ENCODE data around the gene IL17RE. TPM values are rescaled to one million over a fixed set of nuclear protein-coding genes. Genes with fewer than 3 reads are reported as not detected.

IL17RE gene
- total and polyA plus RNA-seq, 2 of the 13 experiments (the other 11 are each of a cell fraction or from before 2014, with no cell fraction given), result 14.5 to 24.1 TPM

- TF ChIP-seq MXD1 (CRISPR knock-in tag; IDR thresholded peaks at IDR 0.05), result peak; percentile 88
- no peak for TF ChIP-seq ZNF644 (CRISPR knock-in tag; IDR thresholded peaks at IDR 0.05; ENCODE audit: low read depth)
- TF ChIP-seq ISX (CRISPR knock-in tag; conservative IDR thresholded peaks at IDR 0.05), result no peak
- TF ChIP-seq RELA (CRISPR knock-in tag; IDR thresholded peaks at IDR 0.05), result no peak
- peak; percentile 15; the same call in 1 of the 2 replicates for TF ChIP-seq IKZF5 (CRISPR knock-in tag; IDR thresholded peaks at IDR 0.05)
- TF ChIP-seq HNRNPUL1 (IDR thresholded peaks at IDR 0.05; ENCODE audit: low read depth, low read length), result no peak
- TF ChIP-seq SNRNP70 (IDR thresholded peaks at IDR 0.05; ENCODE audit: low read depth, low read length), result no peak
- no peak for TF ChIP-seq ZNF468 (CRISPR knock-in tag; IDR thresholded peaks at IDR 0.05)
- TF ChIP-seq ZBTB8A (CRISPR knock-in tag; IDR thresholded peaks at IDR 0.05; ENCODE audit: borderline replicate concordance, low read depth), result no peak
- 0 out of 2 replicates have a peak, but pooled peaks have one; percentile 12 for TF ChIP-seq STAG1 (CRISPR knock-in tag; IDR thresholded peaks at IDR 0.05)
- peak; percentile 51; the same call in 1 of the 2 replicates for TF ChIP-seq DMAP1 (CRISPR knock-in tag; IDR thresholded peaks at IDR 0.05)
- no peak for TF ChIP-seq ZBTB1 (CRISPR knock-in tag; IDR thresholded peaks at IDR 0.05; ENCODE audit: borderline replicate concordance)
- TF ChIP-seq ZNF343 (CRISPR knock-in tag; IDR thresholded peaks at IDR 0.05), result 0 out of 2 replicates have a peak, but pooled peaks have one; percentile 73
- peak; percentile 61; the same call in 1 of the 2 replicates for TF ChIP-seq TAF1 (CRISPR knock-in tag; IDR thresholded peaks at IDR 0.05)
- no peak for TF ChIP-seq ZNF878 (CRISPR knock-in tag; IDR thresholded peaks at IDR 0.05)
- no peak for TF ChIP-seq KLF16 (CRISPR knock-in tag; IDR thresholded peaks at IDR 0.05)
- 0 out of 2 replicates have a peak, but pooled peaks have one; percentile 30 for TF ChIP-seq RARG (CRISPR knock-in tag; IDR thresholded peaks at IDR 0.05; ENCODE audit: low read depth)
- peak; percentile 68 for TF ChIP-seq ZNF768 (CRISPR knock-in tag; IDR thresholded peaks at IDR 0.05)
- TF ChIP-seq SP1 (IDR thresholded peaks at IDR 0.05), result no peak
- TF ChIP-seq SP1 (CRISPR knock-in tag; IDR thresholded peaks at IDR 0.05), result peak; percentile 31; the same call in 1 of the 2 replicates
- TF ChIP-seq CREB1 (IDR thresholded peaks at IDR 0.05), result no peak
- TF ChIP-seq CREB1 (CRISPR knock-in tag; IDR thresholded peaks at IDR 0.05), result no peak
- peak; percentile 88 for TF ChIP-seq ZFX (CRISPR knock-in tag; IDR thresholded peaks at IDR 0.05; ENCODE audit: low read depth)
- TF ChIP-seq TCF7 (IDR thresholded peaks at IDR 0.05; ENCODE audit: low read depth), result no peak
- TF ChIP-seq ZNF556 (CRISPR knock-in tag; IDR thresholded peaks at IDR 0.05; ENCODE audit: borderline replicate concordance), result no peak; the same call in 1 of the 2 replicates
- no peak for TF ChIP-seq KDM5A (IDR thresholded peaks at IDR 0.05; ENCODE audit: borderline replicate concordance, low read length)
- TF ChIP-seq HNRNPK (IDR thresholded peaks at IDR 0.05; ENCODE audit: low read depth, low read length, poor library complexity, severe bottlenecking), result no peak
- no peak for TF ChIP-seq TBX3 (IDR thresholded peaks at IDR 0.05; ENCODE audit: borderline replicate concordance)
- TF ChIP-seq PHB2 (IDR thresholded peaks at IDR 0.05; ENCODE audit: partially characterized antibody), result no peak
These were observed at the start of gene IL17RE (continued) for GRCh38 chr3:9902372-9903237.

Data from HepG2 (cell line).